Measurements from ENCODE around the gene FUOM.

Gene FUOM

DNA sequence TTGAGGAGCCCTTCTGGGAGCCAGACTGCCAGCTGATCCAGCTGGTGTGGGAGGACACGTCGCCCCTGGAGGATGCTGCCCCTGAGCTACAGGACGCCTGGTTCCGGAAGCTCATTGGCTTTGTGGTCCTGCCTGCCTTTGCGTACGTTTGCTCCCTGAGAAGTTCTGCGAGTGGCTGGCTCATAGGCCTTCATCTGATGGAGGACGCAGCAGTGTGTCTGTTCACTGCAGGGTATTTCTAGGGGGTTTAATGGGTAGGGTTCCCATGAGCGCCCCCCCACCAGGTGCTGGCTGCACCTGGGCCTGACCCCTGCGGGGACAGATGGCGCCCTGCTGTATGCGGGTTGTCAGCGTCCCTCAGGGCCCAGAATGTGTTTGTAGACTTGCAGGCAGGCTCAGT lies 26.3 kb upstream of the FUOM start:
- ChIA-PET CTCF (no interaction called here), POLR2A (interaction anchor here (1.3 kb wide), 1 partner anchor 10 kb away, joined by 4 read pairs; the partner anchor contains the start of gene MTG1)
- TF ChIP-seq CTBP1 (IDR thresholded peaks at IDR 0.05; ENCODE audit: borderline replicate concordance), result no peak
- no peak for TF ChIP-seq FOXM1 (IDR thresholded peaks at IDR 0.05; ENCODE audit: borderline replicate concordance)
- TF ChIP-seq, protein P1, sequence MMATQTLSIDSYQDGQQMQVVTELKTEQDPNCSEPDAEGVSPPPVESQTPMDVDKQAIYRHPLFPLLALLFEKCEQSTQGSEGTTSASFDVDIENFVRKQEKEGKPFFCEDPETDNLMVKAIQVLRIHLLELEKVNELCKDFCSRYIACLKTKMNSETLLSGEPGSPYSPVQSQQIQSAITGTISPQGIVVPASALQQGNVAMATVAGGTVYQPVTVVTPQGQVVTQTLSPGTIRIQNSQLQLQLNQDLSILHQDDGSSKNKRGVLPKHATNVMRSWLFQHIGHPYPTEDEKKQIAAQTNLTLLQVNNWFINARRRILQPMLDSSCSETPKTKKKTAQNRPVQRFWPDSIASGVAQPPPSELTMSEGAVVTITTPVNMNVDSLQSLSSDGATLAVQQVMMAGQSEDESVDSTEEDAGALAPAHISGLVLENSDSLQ (IDR thresholded peaks at IDR 0.05), result no peak
- no peak for TF ChIP-seq ARNT (IDR thresholded peaks at IDR 0.05)
- no peak for TF ChIP-seq SUZ12 (IDR thresholded peaks at IDR 0.05)
- TF ChIP-seq L3MBTL2 (conservative IDR thresholded peaks at IDR 0.05), result no peak
- no peak for TF ChIP-seq ELF4 (IDR thresholded peaks at IDR 0.05)
- TF ChIP-seq NFRKB (IDR thresholded peaks at IDR 0.05), result no peak
- TF ChIP-seq FOXK2 (IDR thresholded peaks at IDR 0.05), result no peak
- no peak for TF ChIP-seq FOXA1 (IDR thresholded peaks at IDR 0.05)
- TF ChIP-seq SP1 (IDR thresholded peaks at IDR 0.05), result no peak
- TF ChIP-seq TARDBP (IDR thresholded peaks at IDR 0.05), result no peak
- no peak for TF ChIP-seq LEF1 (IDR thresholded peaks at IDR 0.05; ENCODE audit: borderline replicate concordance)
- no peak for TF ChIP-seq HDGF (IDR thresholded peaks at IDR 0.05; ENCODE audit: borderline replicate concordance)
- no peak for TF ChIP-seq ZNF384 (IDR thresholded peaks at IDR 0.05)
- TF ChIP-seq BHLHE40 (IDR thresholded peaks at IDR 0.05; ENCODE audit: borderline replicate concordance), result no peak
- DNase-seq (ENCODE audit: extremely low spot score), result no peak

DNA sequence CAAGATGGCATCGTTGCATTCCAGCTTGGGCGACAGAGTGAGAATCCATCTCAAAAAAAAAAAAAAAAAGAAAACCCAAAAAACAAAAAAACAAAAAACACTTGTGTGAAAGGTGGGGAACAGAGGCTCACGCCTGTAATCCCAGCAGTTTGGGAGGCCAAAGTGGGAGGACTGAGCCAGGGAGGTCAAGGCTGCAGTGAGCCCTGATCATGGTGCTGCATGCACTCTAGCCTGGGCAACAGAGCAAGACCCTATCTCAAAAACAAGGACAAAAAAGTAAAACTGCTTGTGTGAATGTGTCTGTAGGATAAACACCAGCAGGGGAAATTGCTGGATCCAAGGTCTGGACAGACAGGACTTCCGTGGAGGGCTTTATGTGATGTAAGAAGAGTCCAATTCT lies 25.7 kb upstream of the FUOM start:
- DNase-seq (ENCODE audit: extremely low spot score), result no peak
- TF ChIP-seq CTBP1 (IDR thresholded peaks at IDR 0.05; ENCODE audit: borderline replicate concordance) (no peak), TARDBP (IDR thresholded peaks at IDR 0.05) (no peak), FOXK2 (IDR thresholded peaks at IDR 0.05) (no peak), FOXA1 (IDR thresholded peaks at IDR 0.05) (no peak), ZNF384 (IDR thresholded peaks at IDR 0.05) (no peak), BHLHE40 (IDR thresholded peaks at IDR 0.05; ENCODE audit: borderline replicate concordance) (no peak), HDGF (IDR thresholded peaks at IDR 0.05; ENCODE audit: borderline replicate concordance) (no peak), SUZ12 (IDR thresholded peaks at IDR 0.05) (no peak), FOXM1 (IDR thresholded peaks at IDR 0.05; ENCODE audit: borderline replicate concordance) (no peak), ARNT (IDR thresholded peaks at IDR 0.05) (no peak), SP1 (IDR thresholded peaks at IDR 0.05) (no peak), ELF4 (IDR thresholded peaks at IDR 0.05) (no peak), NFRKB (IDR thresholded peaks at IDR 0.05) (no peak), LEF1 (IDR thresholded peaks at IDR 0.05; ENCODE audit: borderline replicate concordance) (no peak), L3MBTL2 (conservative IDR thresholded peaks at IDR 0.05) (no peak)
- TF ChIP-seq, protein P1 (IDR thresholded peaks at IDR 0.05), result no peak
- CTCF ChIA-PET, result no interaction called here
- POLR2A ChIA-PET, result interaction anchor here (1.3 kb wide), 1 partner anchor 10 kb away, joined by 4 read pairs; the partner anchor contains the start of gene MTG1

DNA sequence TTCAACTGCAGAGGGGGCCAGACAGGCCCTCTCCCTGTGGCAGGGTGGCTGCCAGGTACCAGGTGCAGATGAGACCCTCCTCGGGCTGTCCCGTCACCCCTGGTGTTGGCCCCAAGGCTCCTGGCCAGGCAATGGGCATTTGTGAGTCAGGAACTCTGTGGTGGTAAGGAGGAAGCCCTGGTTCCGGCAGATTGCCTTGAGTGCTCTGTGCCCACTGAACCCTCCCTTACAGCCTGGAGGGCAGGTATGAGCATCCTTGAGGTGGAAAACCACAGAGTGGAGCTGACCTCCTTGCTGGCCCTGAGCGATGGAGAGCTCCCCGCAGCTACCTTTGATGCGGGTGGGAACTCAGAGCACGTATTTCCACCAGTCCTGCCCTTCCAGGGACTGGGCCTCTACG lies 23.2 kb upstream of the FUOM start:
- ChIA-PET CTCF (no interaction called here), POLR2A (no interaction called here)
- no peak for TF ChIP-seq CTBP1 (IDR thresholded peaks at IDR 0.05; ENCODE audit: borderline replicate concordance)
- no peak for TF ChIP-seq ELF4 (IDR thresholded peaks at IDR 0.05)
- no peak for TF ChIP-seq HDGF (IDR thresholded peaks at IDR 0.05; ENCODE audit: borderline replicate concordance)
- no peak for TF ChIP-seq BHLHE40 (IDR thresholded peaks at IDR 0.05; ENCODE audit: borderline replicate concordance)
- no peak for TF ChIP-seq LEF1 (IDR thresholded peaks at IDR 0.05; ENCODE audit: borderline replicate concordance)
- TF ChIP-seq FOXA1 (IDR thresholded peaks at IDR 0.05), result no peak
- TF ChIP-seq SUZ12 (IDR thresholded peaks at IDR 0.05), result no peak
- no peak for TF ChIP-seq SP1 (IDR thresholded peaks at IDR 0.05)
- TF ChIP-seq L3MBTL2 (conservative IDR thresholded peaks at IDR 0.05), result no peak
- no peak for TF ChIP-seq ZNF384 (IDR thresholded peaks at IDR 0.05)
- no peak for TF ChIP-seq NFRKB (IDR thresholded peaks at IDR 0.05)
- no peak for DNase-seq (ENCODE audit: extremely low spot score)

DNA sequence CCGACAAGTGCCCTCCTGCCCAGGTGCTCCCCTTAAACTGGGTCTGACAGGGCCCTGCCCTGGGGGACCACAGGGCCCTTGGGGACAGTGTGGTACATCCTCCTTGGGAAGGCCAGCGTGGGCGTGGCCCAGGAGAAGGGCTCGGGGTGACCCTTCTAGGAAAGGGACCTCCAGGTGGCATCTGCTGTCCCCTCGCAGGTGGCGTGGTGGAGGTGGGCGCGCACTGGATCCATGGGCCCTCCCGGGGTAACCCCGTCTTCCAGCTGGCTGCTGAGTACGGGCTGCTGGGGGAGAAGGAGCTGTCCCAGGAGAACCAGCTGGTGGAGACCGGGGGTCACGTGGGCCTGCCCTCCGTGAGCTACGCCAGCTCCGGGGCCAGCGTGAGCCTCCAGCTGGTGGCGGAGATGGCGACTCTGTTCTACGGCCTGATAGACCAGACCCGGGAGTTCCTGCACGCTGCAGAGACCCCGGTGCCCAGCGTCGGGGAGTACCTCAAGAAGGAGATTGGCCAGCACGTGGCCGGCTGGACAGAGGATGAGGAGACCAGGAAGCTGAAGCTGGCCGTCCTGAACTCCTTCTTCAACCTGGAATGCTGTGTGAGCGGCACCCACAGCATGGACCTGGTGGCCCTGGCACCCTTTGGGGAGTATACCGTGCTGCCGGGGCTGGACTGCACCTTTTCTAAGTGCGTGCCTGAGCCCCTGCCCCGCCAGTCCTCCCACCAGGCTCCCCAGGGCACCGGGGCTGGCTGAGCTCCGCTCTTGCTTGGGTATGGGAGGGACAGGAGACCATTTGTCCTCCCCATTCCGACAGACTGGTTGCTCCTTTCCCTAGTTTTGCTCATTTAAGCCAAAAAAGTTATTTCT lies 22.2 kb upstream of the FUOM start:
- POLR2A ChIA-PET, result interaction anchor here (2.1 kb wide), 1 partner anchor 14 kb away, joined by 8 read pairs; the partner anchor contains the start of gene MTG1
- CTCF ChIA-PET, result no interaction called here
- no peak for DNase-seq (ENCODE audit: extremely low spot score)
- no peak for TF ChIP-seq ELF4 (IDR thresholded peaks at IDR 0.05)
- TF ChIP-seq ZNF384 (IDR thresholded peaks at IDR 0.05), result no peak
- TF ChIP-seq SUZ12 (IDR thresholded peaks at IDR 0.05), result no peak
- TF ChIP-seq FOXM1 (IDR thresholded peaks at IDR 0.05; ENCODE audit: borderline replicate concordance), result no peak
- TF ChIP-seq NFRKB (IDR thresholded peaks at IDR 0.05), result no peak
- TF ChIP-seq ARNT (IDR thresholded peaks at IDR 0.05), result no peak

DNA sequence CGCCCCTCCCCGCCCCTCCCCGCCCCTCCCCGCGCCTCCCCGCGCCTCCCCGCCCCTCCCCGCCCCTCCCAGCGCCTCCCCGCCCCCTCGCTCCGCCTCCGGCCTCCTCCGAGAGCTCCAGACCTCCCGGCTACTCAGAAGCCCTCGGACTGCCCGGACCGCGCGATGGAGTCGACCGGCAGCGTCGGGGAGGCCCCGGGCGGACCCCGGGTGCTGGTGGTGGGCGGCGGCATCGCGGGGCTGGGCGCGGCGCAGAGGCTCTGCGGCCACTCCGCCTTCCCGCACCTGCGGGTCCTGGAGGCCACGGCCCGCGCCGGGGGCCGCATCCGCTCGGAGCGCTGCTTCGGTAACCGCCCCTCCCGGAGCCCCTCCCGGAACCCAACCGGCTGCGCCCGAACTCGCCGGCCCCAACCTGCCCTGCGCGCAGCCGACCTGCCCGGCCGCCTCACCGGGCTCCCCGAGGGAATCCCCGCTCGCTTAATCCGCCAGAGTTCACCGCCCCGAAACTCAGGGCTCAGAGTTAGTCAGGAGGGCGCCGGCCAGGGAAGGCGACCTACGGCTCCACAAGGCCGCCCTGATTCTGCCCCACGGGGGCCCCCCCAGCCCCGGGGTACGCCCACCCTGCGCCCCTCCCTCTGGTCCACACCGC lies 21.5 kb upstream of the FUOM start, which contains the start of gene PAOX:
TSS of gene PAOX (plus strand) at position 111 of the 649 bp plus-strand sequence. CDS start at position 166, 55 bp downstream.
- DNase-seq (ENCODE audit: extremely low spot score), result peak; percentile 78
- ChIA-PET CTCF (no interaction called here), POLR2A (interaction anchor here (0.5 to 2.1 kb wide), 3 partner anchors 13 to 215 kb away, joined by 3 to 8 read pairs (median 3); partner anchors contain the start of gene MTG1)
- no peak for TF ChIP-seq FOXA1 (IDR thresholded peaks at IDR 0.05)
- TF ChIP-seq ZNF384 (IDR thresholded peaks at IDR 0.05), result no peak
- no peak for TF ChIP-seq FOXM1 (IDR thresholded peaks at IDR 0.05; ENCODE audit: borderline replicate concordance)
- no peak for TF ChIP-seq TARDBP (IDR thresholded peaks at IDR 0.05)
- no peak for TF ChIP-seq L3MBTL2 (conservative IDR thresholded peaks at IDR 0.05)
- TF ChIP-seq ELF4 (IDR thresholded peaks at IDR 0.05), result no peak
- TF ChIP-seq, protein P1 (IDR thresholded peaks at IDR 0.05), result no peak
- TF ChIP-seq SP1 (IDR thresholded peaks at IDR 0.05), result no peak
- no peak for TF ChIP-seq ARNT (IDR thresholded peaks at IDR 0.05)
- TF ChIP-seq NFRKB (IDR thresholded peaks at IDR 0.05), result no peak
- TF ChIP-seq CTBP1 (IDR thresholded peaks at IDR 0.05; ENCODE audit: borderline replicate concordance), result no peak
